Measurements from ENCODE around the gene PTPRC.

PTPRC gene

GRCh38 chr1:198678301-198678836 is 39.5 kb downstream of the PTPRC start:
- no peak for DNase-seq

- DNase-seq = no peak
These were observed 40.1 kb downstream of the PTPRC start for GRCh38 chr1:198678901-198679329.

- DNase-seq = no peak
These were observed 40.8 kb downstream of the PTPRC start for GRCh38 chr1:198679535-198680173.

GRCh38 chr1:198680174-198680875 is 41.5 kb downstream of the PTPRC start:
- no peak for DNase-seq

DNA sequence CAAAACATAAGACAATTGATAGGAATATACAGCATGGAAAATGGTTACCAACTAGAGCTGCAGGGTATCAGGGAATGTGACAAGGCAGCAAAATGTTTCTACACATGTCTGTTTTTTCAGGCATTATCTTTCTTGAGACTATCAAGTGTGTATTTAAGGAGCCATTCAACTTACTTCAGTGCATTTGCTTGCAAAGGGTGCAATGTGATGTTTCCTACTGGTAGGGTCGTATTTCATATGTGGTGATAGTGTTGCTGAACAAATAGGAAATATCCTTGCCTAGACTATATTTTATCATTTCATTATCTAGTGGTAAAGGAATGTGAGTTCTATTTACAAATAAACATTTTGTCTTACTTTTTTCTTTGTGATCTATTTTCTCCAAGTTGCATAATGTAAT is 42.4 kb downstream of the PTPRC start:
- DNase-seq = no peak

GRCh38 chr1:198681831-198682759 is 43.3 kb downstream of the PTPRC start:
- DNase-seq = peak; percentile 67

DNA sequence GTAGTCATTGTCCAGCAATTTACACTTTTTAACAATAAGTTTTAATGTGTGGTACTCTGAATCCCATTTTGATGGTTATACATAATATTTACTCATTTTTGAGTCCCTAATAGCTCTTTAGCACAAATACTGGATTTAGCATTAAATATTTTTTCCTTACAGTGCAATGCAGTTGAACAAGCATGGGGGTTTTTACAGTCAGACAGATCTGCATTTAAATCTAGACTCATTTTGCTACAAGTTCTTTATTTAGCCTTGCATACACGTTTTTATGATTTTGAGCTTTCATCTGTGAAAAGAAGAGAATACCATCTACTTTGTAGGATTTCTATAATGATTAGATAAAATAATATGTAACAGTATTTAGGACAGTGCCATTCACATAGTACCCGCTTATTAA is 44.0 kb downstream of the PTPRC start:
- DNase-seq = no peak

DNA sequence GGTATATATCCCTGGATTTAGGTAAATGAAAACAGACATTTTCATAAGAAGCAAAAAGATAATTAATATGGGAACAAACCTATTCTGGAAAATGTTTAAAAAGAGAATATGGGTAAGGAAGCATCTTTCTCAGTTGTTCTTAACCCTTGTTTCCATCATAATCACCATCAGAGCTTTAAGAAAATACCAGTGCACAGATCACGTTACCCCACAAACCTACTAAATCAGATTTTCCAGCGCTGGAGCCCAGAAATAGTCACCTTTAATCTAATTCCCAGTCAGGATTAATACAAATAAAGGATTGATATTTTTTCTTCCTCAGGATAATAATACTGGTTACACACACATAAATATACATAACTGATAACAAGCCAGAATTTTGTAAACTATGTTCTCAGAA is 44.6 kb downstream of the PTPRC start:
- DNase-seq = no peak

GRCh38 chr1:198686069-198686728 is 47.4 kb downstream of the PTPRC start:
- peak; percentile 57 for DNase-seq

- DNase-seq = no peak
These were observed 48.6 kb downstream of the PTPRC start for GRCh38 chr1:198687429-198687828.

DNA sequence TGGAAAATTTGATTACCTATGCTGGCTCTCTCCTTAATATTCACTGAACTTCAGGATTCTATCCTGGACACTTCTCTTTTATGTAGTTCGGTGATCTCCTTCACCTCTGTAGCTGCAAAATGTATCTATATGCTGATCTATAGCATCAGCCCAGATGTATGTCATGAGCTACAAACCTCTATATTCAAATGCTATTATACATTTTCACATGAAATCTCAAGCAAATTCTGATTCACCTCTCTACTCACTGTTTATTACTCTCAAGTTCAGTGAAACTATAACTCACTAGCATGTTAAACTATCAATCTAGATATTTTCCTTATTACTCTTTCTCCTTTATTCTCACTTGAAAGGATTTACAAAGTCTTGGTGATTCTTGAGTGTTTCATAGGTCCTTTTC is 52.2 kb downstream of the PTPRC start:
- no peak for DNase-seq

DNA sequence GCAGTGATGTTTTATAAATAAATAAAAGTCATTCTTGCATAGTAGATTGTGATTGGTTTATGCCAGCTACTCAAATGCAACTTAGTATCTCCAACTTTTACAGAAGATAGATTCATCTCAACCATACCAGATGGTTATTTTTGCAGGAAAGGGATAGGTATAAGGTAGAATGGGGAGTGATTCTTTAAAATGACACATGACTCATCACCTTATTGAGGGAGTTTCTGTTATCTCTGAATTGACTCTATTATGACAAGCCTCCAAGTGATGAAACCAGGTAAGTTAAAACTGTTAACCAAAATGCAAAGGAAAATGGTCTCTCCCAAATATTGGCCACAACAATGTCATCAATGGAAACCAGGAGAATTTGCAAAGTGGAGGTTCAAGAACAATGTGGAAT is 54.5 kb downstream of the PTPRC start:
- no peak for DNase-seq

DNA sequence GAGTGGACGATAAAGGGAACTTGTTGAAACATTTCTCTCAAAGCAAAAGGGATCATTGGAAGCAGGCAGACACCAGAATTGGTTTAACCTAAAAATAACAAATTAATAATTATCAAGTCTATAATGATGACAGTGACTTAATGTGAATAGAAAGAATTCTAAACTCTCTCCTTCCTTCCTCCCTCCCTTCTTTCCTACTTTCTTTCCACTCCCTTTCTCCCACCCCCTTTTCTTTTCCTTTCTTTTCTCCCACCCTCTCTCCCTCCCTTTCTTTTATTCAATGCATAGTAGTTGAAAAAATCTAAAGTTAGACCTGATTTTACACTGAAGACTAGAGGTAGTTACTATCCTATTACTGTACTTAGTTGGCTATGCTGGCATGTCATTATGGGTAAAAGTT is 55.7 kb downstream of the PTPRC start:
- no peak for DNase-seq

GRCh38 chr1:198696211-198696610 is 57.4 kb downstream of the PTPRC start:
- no peak for DNase-seq

- peak; percentile 74 for DNase-seq
These were observed 60.6 kb downstream of the PTPRC start for GRCh38 chr1:198699167-198700015.

GRCh38 chr1:198700016-198700392 is 61.2 kb downstream of the PTPRC start:
- DNase-seq = no peak

GRCh38 chr1:198700396-198700795 is 61.6 kb downstream of the PTPRC start:
- DNase-seq = no peak

GRCh38 chr1:198701250-198701649 is 62.4 kb downstream of the PTPRC start:
- peak; percentile 34 for DNase-seq

- DNase-seq = no peak
These were observed 63.1 kb downstream of the PTPRC start for GRCh38 chr1:198701766-198702539.

GRCh38 chr1:198708761-198709525 is 70.1 kb downstream of the PTPRC start:
- DNase-seq = no peak
